Mammary epithelial cell (primary cell): ENCODE measurements around the gene PRDX6.

Experiments used
- EZH2 ChIP-seq: IDR thresholded peaks from 2 replicates; pipeline ENCODE4 v1.6.1; 2012; ENCODE audit warnings: low read length, inconsistent platforms, borderline replicate concordance
- TF ChIP-seq, protein P1 (sequence below), 2 donors: IDR thresholded peaks in 1 of 2; conservative IDR thresholded peaks in 1 of 2; 2 replicates each; pipeline ENCODE4 v1.5.1; 2011 to 2012; ENCODE audit warnings: inconsistent platforms in 2 of 2, low read length in 2 of 2, mild to moderate bottlenecking in 2 of 2, control low read depth in 1 of 2, low read depth in 1 of 2; ENCODE audit not compliant: insufficient read depth in 1 of 2; ENCODE audit errors: extremely low read depth in 1 of 2

DNA sequence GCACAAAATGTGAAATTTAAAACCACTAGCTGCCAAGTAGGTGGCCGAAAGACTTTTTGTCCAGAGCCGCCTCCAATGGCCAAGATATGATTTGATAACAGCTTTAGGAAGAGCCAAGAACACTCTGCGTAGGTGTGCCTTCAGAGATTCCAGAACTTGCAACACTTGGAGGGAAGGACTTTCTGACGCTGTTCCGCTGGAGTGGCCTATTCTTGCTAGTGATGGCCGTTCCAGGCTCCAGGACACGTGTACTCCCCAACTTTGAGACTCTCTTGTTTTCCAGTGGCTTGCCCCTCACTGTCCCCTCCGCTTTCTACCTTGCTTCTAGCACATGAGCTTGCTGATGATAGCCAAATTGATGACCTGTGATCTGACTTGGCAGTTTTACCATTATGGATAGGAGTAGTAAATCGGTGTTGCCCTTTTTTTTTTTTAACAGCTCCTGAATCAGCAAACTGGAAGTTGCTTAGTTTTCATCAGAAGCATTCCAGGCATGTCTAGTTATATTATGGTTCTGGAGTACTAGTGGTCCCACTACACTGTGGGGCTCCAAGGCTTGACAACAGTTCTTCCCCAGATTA is 1.0 kb downstream of the PRDX6 start:
- TF ChIP-seq, protein P1, sequence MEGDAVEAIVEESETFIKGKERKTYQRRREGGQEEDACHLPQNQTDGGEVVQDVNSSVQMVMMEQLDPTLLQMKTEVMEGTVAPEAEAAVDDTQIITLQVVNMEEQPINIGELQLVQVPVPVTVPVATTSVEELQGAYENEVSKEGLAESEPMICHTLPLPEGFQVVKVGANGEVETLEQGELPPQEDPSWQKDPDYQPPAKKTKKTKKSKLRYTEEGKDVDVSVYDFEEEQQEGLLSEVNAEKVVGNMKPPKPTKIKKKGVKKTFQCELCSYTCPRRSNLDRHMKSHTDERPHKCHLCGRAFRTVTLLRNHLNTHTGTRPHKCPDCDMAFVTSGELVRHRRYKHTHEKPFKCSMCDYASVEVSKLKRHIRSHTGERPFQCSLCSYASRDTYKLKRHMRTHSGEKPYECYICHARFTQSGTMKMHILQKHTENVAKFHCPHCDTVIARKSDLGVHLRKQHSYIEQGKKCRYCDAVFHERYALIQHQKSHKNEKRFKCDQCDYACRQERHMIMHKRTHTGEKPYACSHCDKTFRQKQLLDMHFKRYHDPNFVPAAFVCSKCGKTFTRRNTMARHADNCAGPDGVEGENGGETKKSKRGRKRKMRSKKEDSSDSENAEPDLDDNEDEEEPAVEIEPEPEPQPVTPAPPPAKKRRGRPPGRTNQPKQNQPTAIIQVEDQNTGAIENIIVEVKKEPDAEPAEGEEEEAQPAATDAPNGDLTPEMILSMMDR (conservative IDR thresholded peaks at IDR 0.05 in 1 of 2, IDR thresholded peaks at IDR 0.05 in 1 of 2; ENCODE audit: extremely low read depth in 1 of 2, insufficient read depth in 1 of 2, low read depth in 1 of 2, low read length in 2 of 2), result no peak
- TF ChIP-seq EZH2, result no peak
